GM18498 (cell line): ENCODE measurements around the gene AAK1.
A peak's percentile ranks its signal among the peaks of the same experiment; 100 is the strongest.
"Not testable (repeated sequence)": the region's sequence is repeated elsewhere in the genome, so short reads cannot be mapped to it uniquely, and the experiment has no call there.

ENCODE experiments used
- ATAC-seq: cut with Tn5 transposase; IDR thresholded peaks from one replicate; pipeline ENCODE4 v1.9.1; 2021; ENCODE audit warnings: mild to moderate bottlenecking, moderate library complexity; ENCODE audit not compliant: unreplicated experiment

The AAK1 gene

DNA sequence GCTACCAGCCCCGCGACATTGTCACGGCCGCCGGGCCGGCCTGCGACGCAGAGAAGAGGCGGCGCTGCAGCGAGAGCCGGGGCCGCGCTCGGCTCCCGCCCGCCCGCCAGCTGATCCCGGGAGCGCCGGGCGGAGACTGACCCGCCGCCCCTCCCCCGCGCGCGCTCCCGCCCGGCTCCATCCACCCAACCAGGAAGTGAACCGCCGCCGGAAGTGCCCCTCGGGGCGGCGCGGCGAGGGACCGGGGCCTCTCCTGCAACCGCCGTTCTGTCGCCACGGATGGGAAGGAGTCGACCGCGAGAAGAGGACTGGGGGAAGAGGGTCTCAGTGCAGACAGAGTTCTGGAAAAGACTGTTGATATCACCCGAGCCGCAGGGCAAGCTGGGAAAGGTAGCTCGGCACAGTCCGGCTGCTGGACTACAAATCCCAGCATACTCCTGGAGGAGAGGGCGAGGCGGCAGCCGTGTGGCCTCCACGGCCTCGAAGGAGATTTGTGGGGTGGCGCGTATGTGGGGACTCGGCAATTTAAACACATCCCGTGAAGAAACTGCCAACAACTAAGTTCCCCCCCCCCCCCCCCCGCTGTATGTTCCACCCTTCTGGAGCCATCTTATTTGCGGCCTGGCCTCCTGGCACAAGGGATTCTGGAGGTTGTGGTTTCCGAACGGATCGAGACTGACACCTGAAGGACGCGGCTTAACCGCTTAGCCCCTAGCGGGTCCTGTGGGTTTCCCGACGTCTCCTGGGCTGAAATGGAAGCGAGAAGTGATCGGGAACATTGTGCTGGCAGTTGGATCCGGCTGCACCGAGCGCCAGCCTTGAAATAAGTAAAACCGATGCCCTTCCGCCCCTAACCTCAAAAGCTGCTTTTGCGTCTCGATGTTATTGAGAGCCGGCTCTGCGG is at the start of gene AAK1:
Gene AAK1, minus strand, starts transcription at position 138 of the 904 bp plus-strand sequence. CDS start 699 bp downstream, outside the sequence.
- peak; percentile 42 for ATAC-seq

DNA sequence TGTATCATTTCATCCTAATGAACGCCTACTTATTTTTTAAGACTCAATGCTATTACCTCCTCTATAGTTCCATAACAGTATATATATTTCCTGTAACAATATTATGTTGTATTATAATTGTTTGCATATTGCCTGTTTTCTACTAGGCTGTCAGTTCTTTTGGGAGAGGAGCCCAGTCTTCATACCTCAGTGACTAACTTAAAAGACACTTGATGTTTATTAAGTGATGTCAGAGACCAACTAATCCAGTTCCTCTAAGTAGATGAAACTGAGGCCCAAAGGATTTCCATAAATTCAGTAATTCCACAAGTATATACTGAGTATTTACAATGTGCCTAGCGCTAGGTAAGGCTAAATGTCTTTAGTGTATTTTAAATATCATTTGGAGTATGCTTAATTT is 48.9 kb upstream of the AAK1 start:
- ATAC-seq: no peak

GRCh38 chr2:69689969-69690368 is 46.4 kb upstream of the AAK1 start:
- ATAC-seq: no peak

GRCh38 chr2:69689466-69689865 is 45.9 kb upstream of the AAK1 start:
- ATAC-seq: no peak

- ATAC-seq: no peak
Observed at GRCh38 chr2:69687971-69688611, 44.6 kb upstream of the AAK1 start.

DNA sequence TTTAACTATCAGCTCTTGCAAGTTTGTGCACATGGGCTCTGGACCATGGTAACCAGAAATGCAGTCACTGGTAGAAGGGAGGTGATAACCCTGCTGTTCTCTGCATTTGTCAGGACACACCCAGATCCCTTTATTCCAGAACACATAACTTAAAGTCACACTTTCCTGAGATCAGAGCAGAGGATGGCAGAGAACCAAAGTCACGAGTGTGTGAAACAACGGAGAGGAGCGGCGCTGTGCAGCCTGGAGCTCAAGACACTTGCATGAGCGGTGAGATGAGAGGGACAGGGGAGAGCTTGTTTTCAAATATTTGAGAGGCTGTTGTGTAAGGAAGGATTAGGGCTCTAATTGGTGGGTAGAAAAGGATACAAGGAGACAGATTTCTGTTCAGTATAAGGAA is 43.3 kb upstream of the AAK1 start:
- ATAC-seq: no peak

DNA sequence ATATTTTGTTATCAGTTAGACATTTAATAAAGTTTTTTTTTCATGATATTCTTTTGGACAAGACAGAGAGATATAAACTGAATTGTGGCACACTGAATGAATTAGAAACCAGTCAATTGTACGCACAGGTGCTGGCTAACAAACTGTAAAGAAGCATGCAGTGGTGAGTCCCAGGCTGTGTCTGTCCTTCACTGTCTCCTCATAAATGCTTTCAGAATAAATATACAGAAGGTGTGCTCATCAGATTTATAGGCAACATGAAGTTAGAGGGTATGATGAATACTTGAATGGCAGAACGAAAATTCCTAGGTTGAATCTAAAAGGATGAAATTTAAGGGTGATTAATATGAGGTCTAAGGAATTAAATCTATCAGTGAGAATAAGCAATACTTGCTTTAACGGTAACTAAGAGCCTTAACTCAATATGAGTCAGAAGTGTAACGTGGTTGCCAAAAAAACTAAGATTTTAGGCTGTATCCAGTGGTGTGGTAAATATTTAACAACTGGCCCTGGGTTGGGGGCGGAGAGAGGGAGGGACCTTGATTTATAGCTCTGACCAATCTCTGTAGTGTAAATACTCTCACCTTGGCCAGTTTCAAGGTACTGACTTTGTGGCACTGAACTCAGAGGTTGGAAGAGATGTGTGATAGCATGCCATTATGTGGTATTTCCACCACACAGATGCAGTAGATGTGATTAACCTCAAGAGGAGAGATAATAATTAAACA is 41.9 kb upstream of the AAK1 start:
- ATAC-seq: no peak

DNA sequence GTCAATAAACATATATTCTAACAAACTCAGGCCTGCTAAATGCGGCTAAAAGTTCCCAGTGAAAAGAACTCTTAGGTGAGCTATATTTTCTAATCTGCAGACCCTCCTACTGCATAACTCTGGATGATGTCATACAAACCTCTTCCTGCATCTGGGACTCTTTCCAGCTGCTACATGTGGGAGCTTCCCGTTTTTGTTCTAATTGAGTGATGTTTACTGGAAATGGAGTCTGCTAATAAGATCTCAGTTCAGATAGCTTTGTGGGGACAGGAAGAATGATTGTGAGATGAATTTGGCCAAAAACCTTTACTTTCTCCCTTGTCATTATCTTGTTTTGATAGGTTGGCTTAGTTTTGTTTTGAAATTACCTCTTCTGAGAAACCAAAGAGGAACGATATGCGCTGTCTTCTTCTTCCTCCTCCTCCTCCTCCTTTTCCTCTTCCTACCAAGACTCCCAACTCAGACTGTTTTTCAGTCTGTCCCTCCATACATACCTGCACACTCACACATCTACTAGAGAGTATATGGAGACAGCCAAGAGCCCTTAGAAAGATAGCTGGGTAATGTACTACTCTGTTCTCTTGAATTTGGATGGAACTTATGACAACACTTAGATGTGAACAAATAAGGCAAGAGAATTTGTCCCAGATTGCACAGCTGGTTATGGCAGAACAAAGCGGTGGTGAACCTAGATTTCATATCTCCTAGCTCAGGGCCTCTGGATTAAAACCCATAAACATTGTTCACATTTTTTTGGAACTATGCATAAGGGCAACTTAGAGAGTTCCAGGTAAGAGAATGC is 39.8 kb upstream of the AAK1 start:
- ATAC-seq: no peak

DNA sequence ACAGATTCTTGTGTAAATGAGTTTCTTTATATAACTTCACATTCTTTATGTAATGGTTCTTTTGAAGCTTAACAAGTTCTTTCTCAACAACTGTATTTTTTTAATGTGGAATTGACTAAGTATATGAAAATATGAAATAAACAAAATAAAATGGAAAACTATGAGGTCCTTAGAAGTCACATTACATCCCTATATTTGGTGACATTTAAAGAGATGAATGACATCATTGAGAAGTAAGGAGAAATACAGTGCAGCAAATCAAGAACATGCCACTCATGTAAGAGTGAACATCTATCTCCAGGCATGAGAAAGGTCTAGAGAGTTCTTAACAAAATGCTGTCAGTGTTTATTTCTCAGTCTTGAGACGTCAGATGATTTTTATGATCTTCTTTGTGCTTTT is 39.0 kb upstream of the AAK1 start:
- ATAC-seq: no peak

DNA sequence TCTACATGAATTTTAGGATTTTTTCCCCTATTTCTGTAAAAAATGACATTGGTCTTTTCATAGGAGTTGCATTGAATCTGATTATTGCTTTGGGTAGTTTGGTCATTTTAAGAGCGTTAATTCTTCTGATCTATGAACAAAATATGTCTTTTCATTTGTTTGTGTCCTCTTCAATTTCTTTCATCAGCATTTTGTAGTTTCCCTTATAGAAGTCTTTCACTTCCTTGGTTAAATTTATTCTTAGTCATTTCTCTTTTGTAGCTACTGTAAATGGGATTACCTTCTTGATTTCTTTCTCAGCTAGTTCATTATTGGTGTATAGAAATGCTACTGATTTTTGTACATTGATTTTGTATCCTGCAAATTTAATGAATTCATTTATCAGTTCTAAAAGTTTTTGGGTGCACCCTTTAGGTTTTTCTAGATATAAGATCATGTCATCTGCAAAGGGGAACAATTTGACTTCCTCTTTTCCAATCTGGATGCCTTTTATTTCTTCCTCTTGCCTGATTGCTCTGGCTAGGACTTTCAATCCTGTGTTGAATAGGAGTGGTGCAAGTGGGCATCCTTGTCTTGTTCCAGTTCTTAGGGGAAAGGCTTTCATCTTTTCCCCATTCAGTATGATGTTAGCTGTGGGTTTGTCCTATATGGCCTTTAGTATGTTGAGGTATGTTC is 36.6 kb upstream of the AAK1 start:
- ATAC-seq: no peak

DNA sequence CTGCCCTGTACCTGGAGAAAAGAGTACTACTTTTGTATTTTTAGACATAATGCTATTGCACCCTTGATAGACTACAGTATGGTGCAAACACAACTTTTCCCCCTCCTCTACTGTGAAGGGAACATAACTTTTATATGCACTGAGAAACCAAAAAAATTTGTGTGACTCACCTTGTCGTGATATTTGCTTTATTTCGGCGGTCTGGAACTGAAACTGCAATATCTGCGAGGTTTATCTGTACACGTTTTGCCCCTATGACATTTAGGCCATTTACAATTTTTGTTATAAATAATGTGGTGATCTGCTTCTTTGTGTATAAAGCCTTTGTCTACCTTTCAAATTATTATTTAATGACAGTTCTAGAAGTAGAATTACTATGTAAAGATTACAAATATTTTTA is 34.4 kb upstream of the AAK1 start:
- no peak for ATAC-seq

- ATAC-seq: no peak
Observed at GRCh38 chr2:69676146-69676545, 32.6 kb upstream of the AAK1 start.

DNA sequence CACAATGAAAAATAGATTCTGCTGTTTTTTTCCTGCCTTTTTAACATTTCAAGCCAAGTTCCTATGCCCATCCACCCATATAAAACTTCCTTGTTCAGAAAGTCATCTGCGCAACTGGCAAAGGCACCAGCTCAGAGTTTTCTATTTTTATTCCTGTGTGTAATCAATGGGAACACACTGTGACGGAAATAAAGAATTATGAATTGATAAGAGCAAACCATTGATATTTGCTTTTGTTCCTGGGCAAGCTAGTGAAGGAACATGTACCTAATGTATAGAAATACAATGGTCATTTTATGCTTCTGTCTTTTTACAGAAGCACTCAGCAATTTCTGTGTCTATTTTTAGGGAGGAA is 30.8 kb upstream of the AAK1 start:
- ATAC-seq: no peak

DNA sequence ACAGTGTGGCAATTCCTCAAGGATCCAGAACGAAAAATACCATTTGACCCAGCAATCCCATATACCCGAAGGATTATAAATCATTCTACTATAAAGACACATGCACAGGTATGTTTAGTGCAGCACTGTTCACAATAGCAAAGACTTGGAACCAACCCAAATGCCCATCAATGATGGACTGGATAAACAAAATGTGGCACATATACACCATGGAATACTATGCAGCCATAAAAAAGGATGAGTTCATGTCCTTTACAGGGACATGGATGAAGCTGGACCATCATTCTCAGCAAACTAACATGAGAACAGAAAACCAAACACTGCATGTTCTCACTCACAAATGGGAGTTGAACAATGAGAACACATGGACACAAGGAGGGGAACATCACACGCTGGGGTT is 29.6 kb upstream of the AAK1 start:
- ATAC-seq: not testable (repeated sequence)

GRCh38 chr2:69669666-69670065 is 26.1 kb upstream of the AAK1 start:
- ATAC-seq: no peak

DNA sequence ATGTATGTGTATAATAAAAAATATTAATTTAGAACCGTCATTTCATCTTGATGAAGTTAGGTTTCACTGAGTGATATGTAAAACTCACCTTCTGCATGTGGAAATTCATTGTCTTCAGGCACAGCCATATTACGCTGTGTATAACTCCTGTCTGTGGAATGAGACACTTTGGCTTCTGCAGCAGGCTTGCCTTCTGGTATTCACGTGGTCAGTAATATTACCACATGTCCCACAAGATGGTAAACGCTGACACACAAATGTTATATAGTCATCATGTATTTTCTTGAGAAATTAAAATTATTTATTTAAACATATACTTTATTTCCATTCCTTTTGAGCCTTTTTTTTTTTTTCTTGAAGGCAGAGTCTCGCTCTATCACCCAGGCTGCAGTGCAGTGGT is 25.1 kb upstream of the AAK1 start:
- ATAC-seq: no peak

DNA sequence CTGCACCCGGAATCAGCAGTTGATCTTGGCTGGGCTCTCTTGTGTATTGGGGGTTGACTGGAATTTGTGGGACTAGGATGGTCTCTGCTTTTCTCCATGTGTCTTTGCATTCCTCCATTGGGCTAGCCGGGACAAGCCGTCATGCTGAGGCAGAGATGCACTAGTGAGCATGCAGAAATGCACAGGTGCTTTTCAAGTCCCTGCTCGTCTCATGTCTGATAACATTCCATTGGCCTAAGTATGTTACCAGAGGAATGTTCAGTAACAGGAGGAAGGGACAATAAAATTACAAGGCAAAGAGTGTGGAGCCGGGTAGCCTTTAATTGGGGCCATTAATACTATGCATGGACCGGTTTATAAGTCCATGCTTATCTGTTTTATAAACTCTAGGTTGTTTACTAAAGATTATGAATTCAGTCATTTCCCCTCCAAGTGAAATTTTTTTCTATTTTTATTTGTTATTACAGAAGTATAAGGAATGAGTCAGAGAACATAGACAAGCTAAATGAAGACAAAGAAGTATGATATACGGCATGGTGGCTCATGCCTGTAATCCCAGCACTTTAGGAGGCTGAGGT is 24.4 kb upstream of the AAK1 start:
- ATAC-seq: no peak

GRCh38 chr2:69665152-69665551 is 21.6 kb upstream of the AAK1 start:
- ATAC-seq: no peak

DNA sequence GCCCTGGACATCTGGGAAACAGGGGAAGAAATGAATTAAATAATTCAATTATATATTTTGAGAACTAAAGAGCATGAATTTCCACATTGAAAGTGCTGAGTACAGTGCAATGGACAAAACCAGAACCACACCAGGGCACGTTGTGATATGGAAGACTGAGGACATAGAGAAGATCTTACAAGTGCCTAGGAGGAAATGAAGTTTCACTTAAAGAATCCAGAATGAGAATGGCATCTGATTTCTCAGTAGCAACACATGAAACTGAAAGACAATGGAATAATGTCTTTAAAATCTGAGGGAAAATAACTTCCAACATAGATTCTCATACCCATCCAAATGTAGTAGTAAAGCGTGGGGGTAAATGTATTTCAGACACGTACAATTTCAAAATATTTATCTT is 20.3 kb upstream of the AAK1 start:
- ATAC-seq: no peak

- not testable (repeated sequence) for ATAC-seq
Observed at GRCh38 chr2:69662547-69662946, 19.0 kb upstream of the AAK1 start.
